T-helper 17 cell (primary cell): ENCODE results near the gene FAM3B. TPM values are rescaled to one million over a fixed set of nuclear protein-coding genes. Genes with fewer than 3 reads are reported as not detected.

Experiments used
- ATAC-seq: fragments of 150-1000 bp; cut with Tn5 transposase; 2 replicates; pipeline ENCODE4 v1.10.0; 2021; ENCODE audit warnings: mild to moderate bottlenecking, moderate library complexity
- DNase-seq, 3 donors: peaks; one replicate each; pipeline versions ENCODE4 v3.0.0 to v3.0.0-alpha.2; 2020 to 2021
- H3K9me3 ChIP-seq: one replicate; pipeline ENCODE4 v1.7.0; 2013; ENCODE audit warnings: low read length, mild to moderate bottlenecking; ENCODE audit not compliant: control insufficient read depth, poor library complexity, severe bottlenecking
- H3K27ac Mint-ChIP-seq: one replicate; pipeline ENCODE4 v1.8.0; 2022; ENCODE audit warnings: mild to moderate bottlenecking, moderate library complexity, mixed read lengths
- H3K27me3 Mint-ChIP-seq: one replicate; pipeline ENCODE4 v1.8.0; 2022; ENCODE audit warnings: mixed read lengths
- H3K36me3 Mint-ChIP-seq: one replicate; pipeline ENCODE4 v1.8.0; 2022; ENCODE audit warnings: low read depth, mixed read lengths
- H3K4me1 Mint-ChIP-seq: one replicate; pipeline ENCODE4 v1.8.0; 2022; ENCODE audit warnings: mild to moderate bottlenecking, mixed read lengths
- H3K4me3 Mint-ChIP-seq: one replicate; pipeline ENCODE4 v1.8.0; 2022; ENCODE audit warnings: mild to moderate bottlenecking, moderate library complexity, mixed read lengths
- total RNA-seq, 4 donors: library from RNA in 2 of 4; stranded (reverse) in 2 of 4; gene quantifications; one replicate each; pipeline ENCODE4 v1.2.3 and lab custom pipeline; 2022 to 2026

The FAM3B gene
- total RNA-seq, 2 donors from 2014 or later = not detected

DNA sequence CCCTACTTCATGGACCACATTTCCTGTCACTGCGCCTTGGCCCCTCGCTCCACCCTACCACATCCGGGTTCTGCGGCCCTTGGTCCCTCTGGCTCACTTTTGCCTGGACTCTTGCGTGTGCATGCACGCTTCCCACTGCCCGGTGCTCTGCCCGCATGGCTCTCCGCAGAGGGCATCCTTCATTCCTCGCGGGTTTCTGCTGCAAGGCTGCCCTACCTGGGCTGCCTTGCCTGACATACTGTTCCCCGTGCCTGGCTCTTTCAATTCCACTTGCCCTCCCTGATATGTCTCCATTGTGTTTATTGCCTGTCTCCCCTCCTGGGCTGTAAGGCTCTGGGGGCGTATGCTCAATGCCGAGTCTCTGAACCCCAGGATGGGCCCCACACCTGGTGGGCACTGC lies 71.7 kb downstream of the FAM3B start:
- peak overlapping the region; percentile 82 for H3K27ac Mint-ChIP-seq
- H3K9me3 ChIP-seq = no peaks in the 10 kb centered on the region
- peaks cover 18% of the 10 kb centered on the region for H3K4me1 Mint-ChIP-seq
- ATAC-seq (no peak), DNase-seq (no peak)
- peak overlapping the region; percentile 25 for H3K4me3 Mint-ChIP-seq
- H3K36me3 Mint-ChIP-seq = peaks cover 25% of the 10 kb centered on the region
- no peaks in the 10 kb centered on the region for H3K27me3 Mint-ChIP-seq

DNA sequence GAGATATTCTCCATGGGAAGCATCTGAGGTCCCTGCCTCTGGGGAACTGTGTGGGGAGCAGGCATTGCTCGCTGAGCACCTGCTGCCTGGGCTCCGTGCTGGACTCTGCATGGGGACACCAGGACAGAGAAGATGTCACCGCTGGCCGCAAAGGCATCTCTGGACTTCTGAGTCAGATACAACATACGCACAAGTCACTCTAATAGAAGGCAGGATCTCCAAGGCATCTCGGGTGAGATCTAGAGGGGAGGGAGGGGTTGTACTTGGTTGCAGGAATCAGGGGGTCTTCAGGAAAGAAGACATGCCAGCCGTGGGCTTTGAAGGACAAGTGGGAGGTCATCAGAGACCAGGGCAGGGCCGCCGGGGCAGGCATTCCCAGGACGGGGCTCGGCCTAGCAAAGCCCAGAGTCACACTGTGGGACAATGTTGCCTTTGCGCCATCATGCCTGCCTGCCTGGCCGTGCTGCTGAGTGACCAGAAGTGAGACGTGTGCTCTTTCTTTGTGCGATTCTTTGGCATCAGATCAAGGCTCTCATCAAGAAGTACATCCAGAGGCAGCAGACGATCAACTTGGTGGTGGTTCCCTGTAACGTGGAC lies 73.5 kb downstream of the FAM3B start:
- ATAC-seq = no peak
- peak overlapping the region; percentile 43 for H3K27ac Mint-ChIP-seq
- H3K4me3 Mint-ChIP-seq = no peak overlapping the region
- H3K27me3 Mint-ChIP-seq = no peaks in the 10 kb centered on the region
- no peaks in the 10 kb centered on the region for H3K9me3 ChIP-seq
- H3K4me1 Mint-ChIP-seq = peaks cover 31% of the 10 kb centered on the region
- H3K36me3 Mint-ChIP-seq = peaks cover 39% of the 10 kb centered on the region
- DNase-seq = no peak

DNA sequence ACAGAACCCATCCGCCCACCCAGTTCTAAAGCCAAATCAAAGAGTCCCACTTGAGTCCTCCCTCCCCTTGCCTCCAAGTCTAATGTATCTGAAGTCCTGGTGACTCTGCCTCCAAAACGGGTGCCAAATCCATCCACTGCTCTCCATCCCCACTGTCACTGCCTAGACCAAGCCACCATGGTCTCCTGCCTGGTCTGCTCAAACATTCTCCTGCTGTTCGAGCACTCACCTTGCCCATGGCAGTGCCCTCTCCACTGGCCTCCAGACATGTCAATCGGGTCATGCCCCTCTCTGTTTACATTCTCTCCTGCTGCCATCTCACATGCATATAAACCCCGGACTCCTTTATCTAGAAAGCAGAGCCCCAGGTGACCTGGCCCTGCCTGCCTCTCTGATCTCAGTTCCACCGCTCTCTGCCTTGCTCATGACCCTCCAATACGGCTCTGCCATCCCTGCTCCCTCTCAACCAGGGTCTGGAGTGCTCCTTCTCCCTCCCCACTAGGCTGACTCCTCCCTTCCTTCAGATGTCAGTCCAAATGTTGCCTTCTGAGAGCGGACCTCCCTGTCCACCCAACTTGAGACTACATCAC lies 77.4 kb downstream of the FAM3B start:
- H3K4me3 Mint-ChIP-seq = peak overlapping the region; percentile 12
- DNase-seq (no peak), ATAC-seq (no peak)
- H3K9me3 ChIP-seq = no peaks in the 10 kb centered on the region
- no peaks in the 10 kb centered on the region for H3K27me3 Mint-ChIP-seq
- H3K36me3 Mint-ChIP-seq = peaks cover 24% of the 10 kb centered on the region
- peak overlapping the region; percentile 83 for H3K27ac Mint-ChIP-seq
- H3K4me1 Mint-ChIP-seq = peaks cover 19% of the 10 kb centered on the region

DNA sequence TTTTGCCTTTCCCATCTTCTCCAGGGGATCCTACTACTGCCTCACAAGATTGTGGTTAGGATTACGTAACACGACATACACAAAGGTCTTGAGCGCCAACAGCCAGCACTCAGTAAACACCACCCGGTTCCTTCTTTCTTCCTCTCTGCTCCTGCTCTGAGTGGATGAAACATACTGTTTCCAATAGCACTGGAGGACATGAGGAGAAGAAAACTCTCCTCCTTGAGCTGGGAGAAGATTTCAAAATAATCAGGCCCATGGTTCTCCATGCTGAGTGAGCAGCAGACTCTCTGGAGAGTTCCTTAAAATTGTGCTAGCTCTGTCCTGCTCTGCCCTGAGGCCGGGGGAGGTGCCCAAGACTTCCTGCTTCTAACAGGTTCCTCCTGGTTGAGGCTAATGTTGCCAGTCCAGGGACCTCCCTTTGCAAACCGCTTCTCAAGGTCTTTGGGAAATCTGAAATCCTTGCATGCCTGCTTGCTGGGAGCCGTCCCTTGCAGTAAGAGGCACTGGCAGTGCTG lies 80.0 kb downstream of the FAM3B start:
- ATAC-seq (peak; percentile 27), DNase-seq (no peak)
- Mint-ChIP-seq H3K4me1 (peaks cover 19% of the 10 kb centered on the region), H3K4me3 (no peak overlapping the region), H3K27ac (peak overlapping the region; percentile 49), H3K36me3 (peaks cover 32% of the 10 kb centered on the region), H3K27me3 (no peaks in the 10 kb centered on the region)
- H3K9me3 ChIP-seq = no peaks in the 10 kb centered on the region

DNA sequence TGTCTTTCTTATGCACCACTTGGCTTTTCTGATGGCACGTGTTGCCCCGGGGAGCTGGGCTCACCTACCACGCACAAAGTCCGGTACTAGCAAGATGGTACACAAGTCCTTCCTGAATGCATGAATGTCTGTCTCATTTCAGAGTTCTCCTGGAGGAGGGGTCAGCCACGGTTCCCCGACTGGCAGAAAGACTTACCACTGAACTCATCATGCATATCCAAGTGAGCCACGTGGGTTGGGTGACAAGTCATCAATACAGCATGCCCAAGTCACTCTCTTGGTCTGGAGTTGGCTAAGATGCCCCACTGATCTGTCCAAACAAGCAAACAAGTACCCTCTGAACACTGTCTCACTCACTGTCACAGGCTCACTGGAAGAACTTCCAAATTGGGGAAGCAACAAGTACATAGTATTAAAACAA lies 80.9 kb downstream of the FAM3B start:
- no peaks in the 10 kb centered on the region for H3K9me3 ChIP-seq
- no peak for DNase-seq
- no peak for ATAC-seq
- H3K4me3 Mint-ChIP-seq = peak overlapping the region; percentile 21
- H3K27ac Mint-ChIP-seq = peak overlapping the region; percentile 49
- no peaks in the 10 kb centered on the region for H3K27me3 Mint-ChIP-seq
- peaks cover 19% of the 10 kb centered on the region for H3K4me1 Mint-ChIP-seq
- peaks cover 30% of the 10 kb centered on the region for H3K36me3 Mint-ChIP-seq

DNA sequence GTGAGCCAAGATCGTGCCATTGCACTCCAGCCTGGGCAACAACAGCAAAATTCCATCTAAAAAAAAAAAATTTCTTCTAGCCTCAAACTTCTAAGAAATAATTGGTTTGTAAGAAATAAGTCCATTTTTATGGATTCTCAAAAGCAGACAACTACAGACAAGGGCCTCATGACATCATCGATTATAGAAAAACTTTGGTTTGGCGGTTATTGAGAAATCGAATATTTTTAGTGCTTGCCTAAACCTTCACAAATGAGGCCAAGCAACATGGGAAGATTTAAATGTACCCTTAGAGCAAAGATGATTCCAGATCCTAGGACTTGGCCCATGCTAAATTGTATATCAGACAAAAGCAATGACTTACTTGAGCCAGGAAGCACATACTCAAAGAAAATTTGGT lies 81.7 kb downstream of the FAM3B start:
- ATAC-seq = no peak
- Mint-ChIP-seq H3K27ac (peak overlapping the region; percentile 49), H3K36me3 (peaks cover 29% of the 10 kb centered on the region), H3K27me3 (no peaks in the 10 kb centered on the region), H3K4me1 (peaks cover 17% of the 10 kb centered on the region), H3K4me3 (no peak overlapping the region)
- DNase-seq = no peak
- no peaks in the 10 kb centered on the region for H3K9me3 ChIP-seq

DNA sequence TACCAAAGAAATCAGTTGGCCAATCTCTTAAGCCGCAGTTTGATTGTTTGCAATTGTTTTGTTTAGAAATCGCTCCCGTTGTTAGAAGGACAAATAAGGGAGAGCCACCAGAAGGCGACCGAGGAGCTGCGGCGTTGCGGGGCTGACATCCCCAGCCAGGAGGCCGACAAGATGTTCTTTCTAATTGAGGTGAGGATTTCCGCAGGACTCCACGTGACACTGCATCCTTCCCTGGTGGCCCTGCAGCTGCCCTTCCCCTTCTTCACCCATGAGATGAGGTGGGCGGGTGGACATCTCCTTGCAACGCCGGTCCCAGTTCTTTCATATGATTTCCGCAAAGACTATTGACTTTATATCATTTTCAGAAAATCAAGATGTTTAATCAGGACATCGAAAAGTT lies 82.2 kb downstream of the FAM3B start:
- no peaks in the 10 kb centered on the region for H3K9me3 ChIP-seq
- ATAC-seq = no peak
- no peak overlapping the region for H3K27ac Mint-ChIP-seq
- H3K4me1 Mint-ChIP-seq = peaks cover 11% of the 10 kb centered on the region
- H3K36me3 Mint-ChIP-seq = peaks cover 23% of the 10 kb centered on the region
- DNase-seq = no peak
- no peak overlapping the region for H3K4me3 Mint-ChIP-seq
- no peaks in the 10 kb centered on the region for H3K27me3 Mint-ChIP-seq

DNA sequence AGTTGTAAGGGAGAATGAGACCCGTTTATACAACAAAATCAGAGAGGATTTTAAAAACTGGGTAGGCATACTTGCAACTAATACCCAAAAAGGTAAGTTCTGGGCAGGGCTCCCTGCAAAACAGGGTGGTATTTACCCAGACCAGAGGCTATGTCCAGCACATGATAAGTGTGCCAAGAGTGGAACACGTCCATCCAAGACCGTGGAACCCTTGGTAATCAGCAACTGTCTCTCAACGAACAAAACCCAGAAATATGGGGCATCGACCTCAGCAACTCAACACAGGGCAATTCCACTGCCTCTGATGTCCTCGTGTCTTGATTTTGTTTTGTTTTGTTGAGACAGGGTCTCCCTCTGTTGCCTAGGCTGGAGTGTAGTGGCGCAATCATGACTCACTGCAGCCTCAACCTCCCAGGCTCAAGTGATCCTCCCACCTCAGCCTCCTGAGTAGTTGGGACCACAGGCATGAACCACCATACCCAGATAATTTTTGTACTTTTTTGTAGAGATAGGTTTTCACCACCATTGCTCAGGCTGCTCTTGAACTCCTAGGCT lies 82.7 kb downstream of the FAM3B start:
- no peak for DNase-seq
- H3K4me1 Mint-ChIP-seq = peaks cover 9% of the 10 kb centered on the region

DNA sequence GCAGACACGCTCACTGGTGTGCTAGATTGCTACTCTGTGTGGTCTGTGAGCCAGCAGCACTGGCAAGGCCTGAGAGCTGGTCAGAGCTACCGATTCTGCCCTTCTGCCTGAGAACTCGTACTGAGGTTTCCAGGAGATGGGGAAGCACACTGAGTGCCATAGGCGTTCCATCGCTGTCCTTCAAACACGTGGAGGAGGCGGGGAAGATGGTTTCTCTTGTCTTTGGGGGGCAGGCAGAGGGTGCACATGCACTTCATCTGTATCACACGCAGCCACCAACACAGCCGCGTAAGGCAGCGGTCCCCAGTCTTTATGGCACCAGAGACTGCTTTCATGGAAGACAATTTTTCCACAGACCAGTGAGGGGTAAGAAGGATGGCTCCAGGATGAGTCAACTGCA lies 85.6 kb downstream of the FAM3B start:
- H3K4me3 Mint-ChIP-seq = no peak overlapping the region
- H3K4me1 Mint-ChIP-seq = no peaks in the 10 kb centered on the region
- no peak for ATAC-seq
- no peak overlapping the region for H3K27ac Mint-ChIP-seq
- H3K36me3 Mint-ChIP-seq = peaks cover 19% of the 10 kb centered on the region
- DNase-seq = no peak
- no peaks in the 10 kb centered on the region for H3K9me3 ChIP-seq
- H3K27me3 Mint-ChIP-seq = no peaks in the 10 kb centered on the region

More for the DNA sequence above, 82.7 kb downstream of the FAM3B start:
- ATAC-seq = no peak
- Mint-ChIP-seq H3K27me3 (no peaks in the 10 kb centered on the region), H3K27ac (no peak overlapping the region), H3K36me3 (peaks cover 22% of the 10 kb centered on the region), H3K4me3 (no peak overlapping the region)
- no peaks in the 10 kb centered on the region for H3K9me3 ChIP-seq

DNA sequence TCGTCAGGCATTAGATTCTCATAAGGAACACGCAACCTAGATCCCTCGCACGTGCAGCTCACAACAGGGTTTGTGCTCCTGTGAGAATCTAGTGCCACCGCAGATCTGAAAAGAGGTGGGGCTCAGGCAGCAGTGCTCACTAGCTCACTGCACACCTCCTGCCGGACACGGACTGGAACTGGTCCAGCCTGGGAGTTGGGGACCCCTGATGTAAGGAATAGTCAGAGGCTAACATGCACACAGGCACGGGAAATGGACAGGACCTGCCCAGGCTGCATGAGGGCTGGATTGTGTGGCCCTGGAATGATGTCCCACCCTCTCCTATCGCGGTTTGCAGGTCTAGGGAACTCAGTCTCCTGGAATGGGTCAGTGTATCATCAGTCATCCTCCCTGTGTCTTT lies 86.2 kb downstream of the FAM3B start:
- H3K36me3 Mint-ChIP-seq = peaks cover 17% of the 10 kb centered on the region
- no peaks in the 10 kb centered on the region for H3K27me3 Mint-ChIP-seq

DNA sequence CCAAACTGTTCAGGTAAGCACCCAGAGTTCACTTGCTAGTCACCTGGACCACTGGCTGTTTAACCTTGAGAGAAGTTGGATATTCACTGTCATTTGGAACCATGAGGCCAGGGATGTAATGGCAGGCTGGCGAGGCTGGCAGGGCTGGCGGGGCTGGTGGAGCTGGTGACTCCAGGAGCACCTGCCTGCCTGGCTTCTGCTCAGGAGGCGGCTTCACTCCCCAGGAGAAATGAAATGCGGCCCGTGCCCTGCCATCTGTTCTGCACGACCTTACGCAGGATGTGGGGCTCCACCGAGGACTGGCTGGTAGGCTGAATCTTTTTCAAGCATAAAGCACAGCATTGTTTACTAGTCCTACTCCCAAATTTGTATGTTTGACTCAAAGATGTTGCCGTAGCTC lies 86.7 kb downstream of the FAM3B start:
- H3K27ac Mint-ChIP-seq = no peak overlapping the region
- H3K4me1 Mint-ChIP-seq = no peaks in the 10 kb centered on the region
- ATAC-seq (no peak), DNase-seq (no peak)
- H3K36me3 Mint-ChIP-seq = peaks cover 22% of the 10 kb centered on the region
- no peak overlapping the region for H3K4me3 Mint-ChIP-seq
- H3K27me3 Mint-ChIP-seq = no peaks in the 10 kb centered on the region
- H3K9me3 ChIP-seq = no peaks in the 10 kb centered on the region

More for the DNA sequence above, 86.2 kb downstream of the FAM3B start:
- DNase-seq (no peak), ATAC-seq (no peak)
- Mint-ChIP-seq H3K27ac (no peak overlapping the region), H3K4me3 (no peak overlapping the region), H3K4me1 (no peaks in the 10 kb centered on the region)
- H3K9me3 ChIP-seq = no peaks in the 10 kb centered on the region

DNA sequence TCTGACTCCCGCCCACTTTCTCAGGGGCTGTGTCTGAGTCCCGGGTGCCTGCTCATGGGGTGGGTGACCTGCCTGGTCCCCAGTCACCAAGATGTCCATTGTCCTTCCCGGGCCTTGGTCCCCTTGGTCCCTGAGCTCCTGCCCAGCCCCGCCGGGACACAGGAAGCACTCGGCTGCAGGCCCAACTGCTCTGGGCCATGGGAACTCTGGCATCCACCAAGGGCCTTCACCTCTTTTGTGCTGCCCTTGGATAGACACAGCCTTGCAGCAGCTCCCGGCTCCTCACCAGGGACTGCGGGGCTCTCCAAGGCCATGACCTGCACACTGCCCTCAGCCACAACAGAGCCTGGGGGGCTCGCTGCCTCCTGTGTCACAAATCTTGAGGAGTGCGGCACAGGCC lies 87.4 kb downstream of the FAM3B start:
- H3K4me3 Mint-ChIP-seq = no peak overlapping the region
- no peaks in the 10 kb centered on the region for H3K27me3 Mint-ChIP-seq
- ATAC-seq = no peak
- H3K36me3 Mint-ChIP-seq = peaks cover 27% of the 10 kb centered on the region
- no peaks in the 10 kb centered on the region for H3K4me1 Mint-ChIP-seq
- H3K27ac Mint-ChIP-seq = no peak overlapping the region
- H3K9me3 ChIP-seq = no peaks in the 10 kb centered on the region
- DNase-seq = no peak

DNA sequence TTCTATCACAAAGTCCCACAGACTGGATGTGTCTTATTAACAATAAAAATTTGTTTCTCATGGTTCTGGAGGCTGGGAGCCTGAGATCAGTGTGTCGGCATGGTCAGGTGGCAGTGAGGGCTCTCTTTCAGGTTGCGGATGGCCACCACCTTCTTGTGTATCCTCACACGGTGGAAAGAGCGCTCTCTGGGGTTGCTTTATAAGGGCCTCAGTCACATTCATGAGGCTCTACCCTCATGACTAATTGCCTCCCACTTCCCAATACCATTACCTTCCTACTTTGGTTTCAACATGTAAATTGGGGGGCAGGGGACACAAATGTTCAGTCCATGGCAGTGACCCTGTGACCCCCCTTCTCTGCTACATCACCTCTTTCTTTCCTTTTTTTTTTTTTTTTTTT lies 88.7 kb downstream of the FAM3B start:
- H3K9me3 ChIP-seq = no peaks in the 10 kb centered on the region
- ATAC-seq = no peak
- Mint-ChIP-seq H3K36me3 (peaks cover 28% of the 10 kb centered on the region), H3K27ac (no peak overlapping the region), H3K27me3 (no peaks in the 10 kb centered on the region), H3K4me1 (no peaks in the 10 kb centered on the region), H3K4me3 (no peak overlapping the region)
- no peak for DNase-seq

DNA sequence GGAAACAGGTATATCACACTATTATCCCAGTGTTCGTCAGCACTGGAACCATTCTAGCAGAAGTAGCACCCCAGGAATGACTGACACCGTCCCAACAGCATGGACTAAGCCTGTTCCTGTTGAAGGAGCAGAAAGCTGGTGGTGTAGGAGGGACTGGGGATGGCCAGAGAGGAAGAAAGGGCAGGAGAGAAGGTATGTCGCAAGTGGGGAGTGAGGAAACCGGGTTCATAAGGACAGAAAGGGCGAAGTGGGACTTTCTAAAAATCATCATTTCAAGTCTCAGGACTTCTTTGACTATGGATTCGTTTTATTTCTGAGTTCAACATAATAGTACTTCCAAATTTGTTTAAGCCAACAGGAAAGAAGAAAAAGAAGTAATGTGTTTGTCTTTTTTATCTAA lies 89.7 kb downstream of the FAM3B start:
- Mint-ChIP-seq H3K36me3 (peaks cover 20% of the 10 kb centered on the region), H3K27ac (no peak overlapping the region), H3K27me3 (no peaks in the 10 kb centered on the region), H3K4me3 (no peak overlapping the region), H3K4me1 (no peaks in the 10 kb centered on the region)
- no peak for DNase-seq
- H3K9me3 ChIP-seq = no peaks in the 10 kb centered on the region
- ATAC-seq = no peak
